ENCODE measurements around the gene ETS1.

ETS1 gene

GRCh38 chr11:128515826-128516778, 71.3 kb downstream of the ETS1 start:
- no peak for DNase-seq

DNA sequence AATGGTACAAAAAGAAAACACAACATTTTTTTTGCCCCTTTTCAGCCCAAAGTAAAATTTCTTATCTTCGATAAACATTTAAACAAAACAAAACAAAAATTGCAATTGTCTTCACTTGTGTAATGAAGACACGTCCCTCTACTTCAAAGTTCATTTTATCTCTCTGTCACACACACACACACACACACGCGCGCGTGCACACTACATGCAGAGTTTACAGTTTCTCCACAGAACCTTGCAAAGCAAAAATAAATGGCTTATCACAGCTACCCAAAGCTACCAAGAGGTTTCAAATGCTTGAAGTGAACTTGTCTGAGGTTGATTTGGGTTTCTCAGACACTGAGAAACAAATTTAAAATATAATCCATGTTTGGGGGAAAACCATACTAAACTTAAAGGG, 72.3 kb downstream of the ETS1 start:
- no peak for DNase-seq

DNA sequence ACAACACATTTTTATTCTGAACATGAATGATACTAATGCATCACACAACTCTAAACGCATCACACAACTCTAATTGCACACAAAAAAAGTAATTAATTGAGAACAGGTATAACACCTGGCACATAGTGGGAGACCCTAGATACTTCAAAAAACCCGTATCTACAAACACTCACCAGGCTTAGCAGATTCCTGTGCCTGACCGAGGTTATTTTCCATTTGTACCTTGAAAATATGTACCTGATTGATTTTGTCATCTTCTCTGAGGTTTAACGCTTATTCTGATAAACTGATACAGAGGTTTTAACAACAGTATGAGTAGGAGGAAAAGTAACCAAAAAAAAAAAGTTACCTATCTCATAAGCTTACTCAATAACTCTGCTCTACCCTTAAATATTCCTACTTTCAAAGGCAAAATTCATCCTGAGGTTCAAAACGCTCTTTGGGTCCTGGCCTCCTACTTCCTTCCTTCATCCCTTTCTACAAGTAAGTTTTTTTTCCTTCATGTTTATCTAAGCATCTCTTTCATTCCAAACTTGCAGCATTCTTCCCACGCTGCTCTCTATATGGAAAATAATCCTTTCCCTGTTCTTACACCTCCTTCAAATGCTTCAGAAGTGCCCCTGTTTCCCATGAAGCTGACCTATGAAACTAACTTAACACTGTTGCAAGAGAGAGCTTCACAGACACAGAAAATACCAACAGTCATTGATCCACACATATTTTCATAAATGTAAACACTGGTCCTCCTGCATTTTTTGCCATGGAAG, 73.3 kb downstream of the ETS1 start:
- no peak for DNase-seq

- no peak for DNase-seq
Measured at GRCh38 chr11:128512474-128512996, 74.8 kb downstream of the ETS1 start.

- DNase-seq = no peak
Measured at GRCh38 chr11:128511712-128512111, 75.6 kb downstream of the ETS1 start.

DNA sequence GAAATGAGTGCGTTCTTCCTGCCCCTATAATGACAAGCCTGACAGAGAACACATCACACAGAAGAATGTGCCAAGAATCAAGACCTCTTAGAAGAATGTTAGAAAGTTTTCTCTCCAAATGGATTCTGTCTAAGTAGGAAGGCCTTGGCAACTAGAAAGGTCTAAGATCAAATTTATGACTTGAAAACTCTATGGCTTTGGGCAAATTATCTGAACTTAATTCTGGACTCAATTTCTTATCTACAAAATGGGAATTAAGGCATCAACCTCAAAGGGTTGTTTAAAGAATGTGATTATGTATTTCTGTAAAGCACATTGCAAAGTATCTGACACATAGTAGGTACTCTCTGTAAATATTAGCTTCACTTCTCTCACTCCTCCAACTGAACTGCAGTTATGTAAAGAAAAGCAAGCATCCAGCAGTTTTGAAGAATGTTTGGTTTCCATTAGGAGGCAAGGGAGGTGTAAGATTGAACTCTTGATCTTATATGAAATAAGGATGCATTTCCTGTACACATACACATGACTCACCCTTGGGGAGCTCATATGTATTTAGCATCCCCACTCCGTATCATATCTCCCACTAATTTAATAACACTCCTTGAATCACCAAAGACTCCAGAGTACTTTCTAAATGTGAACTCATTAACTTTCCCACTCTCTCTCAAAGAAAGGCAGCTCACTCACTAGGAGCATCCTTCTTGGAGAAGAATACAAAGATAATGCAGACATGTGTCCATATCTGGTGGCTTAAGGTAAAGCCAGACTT, 77.6 kb downstream of the ETS1 start:
- no peak for DNase-seq

- peak; percentile 18 for DNase-seq
Measured at GRCh38 chr11:128508770-128509510, 78.4 kb downstream of the ETS1 start.

- DNase-seq = no peak
Measured at GRCh38 chr11:128507936-128508335, 79.4 kb downstream of the ETS1 start.

DNA sequence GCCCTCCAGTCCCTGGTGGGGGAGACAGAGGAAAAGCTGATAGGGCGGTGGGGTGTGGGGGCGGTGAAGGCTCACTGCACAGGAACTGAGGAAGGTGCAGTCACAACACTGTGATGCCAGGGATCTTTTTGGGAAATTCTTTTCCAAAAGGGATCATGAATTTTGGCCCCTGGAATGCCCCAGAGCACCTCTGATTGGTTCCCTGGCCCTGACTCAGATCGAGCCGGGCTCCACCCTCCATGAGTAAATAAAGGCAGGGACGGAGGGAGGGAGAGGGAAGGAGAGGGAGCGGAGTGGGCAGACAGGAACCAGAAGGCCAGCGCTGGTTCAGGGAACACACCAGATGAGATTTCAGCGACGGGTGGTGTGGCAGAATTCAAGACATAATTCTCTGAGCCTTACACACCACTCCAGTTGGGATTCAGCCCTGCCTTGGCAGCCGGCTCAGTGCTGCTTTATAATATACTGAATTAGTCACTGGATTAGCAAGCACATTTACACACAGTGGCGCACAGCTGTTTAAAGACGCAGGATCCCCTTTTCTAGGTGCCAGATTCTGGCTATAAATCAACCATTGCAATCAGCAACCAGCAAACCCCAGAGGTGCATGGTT, 80.3 kb downstream of the ETS1 start:
- DNase-seq = peak; percentile 95

- DNase-seq = no peak
Measured at GRCh38 chr11:128506356-128506755, 81.0 kb downstream of the ETS1 start.

DNA sequence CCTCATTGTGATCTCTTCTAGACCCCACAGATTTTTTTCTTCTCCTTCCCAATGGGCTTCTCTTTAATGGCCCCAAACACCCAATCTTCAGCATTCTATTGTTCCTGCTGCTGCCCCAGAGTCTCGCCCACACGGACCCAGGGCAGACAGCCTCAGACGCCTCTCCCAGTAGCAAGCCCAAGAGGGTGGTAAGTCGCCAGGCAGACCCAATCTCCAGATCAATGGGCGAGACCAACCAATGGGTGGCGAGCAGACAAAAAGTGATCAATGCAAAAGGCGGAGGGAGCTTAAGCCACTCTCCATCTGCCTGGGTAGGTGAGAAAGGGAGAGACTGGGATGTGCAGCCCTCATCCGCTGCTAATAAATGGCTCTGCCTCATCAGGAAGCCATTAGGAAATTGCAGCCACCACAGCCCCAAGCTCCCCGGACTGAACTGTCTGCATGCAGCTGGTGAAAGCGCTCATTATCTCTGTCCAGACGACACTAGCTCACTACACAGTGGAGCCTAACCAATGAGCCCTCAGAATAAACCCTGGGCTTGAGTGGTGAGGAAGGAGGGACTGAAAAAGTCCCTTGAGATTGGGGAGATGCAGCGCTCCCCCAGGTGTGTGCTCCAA, 81.8 kb downstream of the ETS1 start:
- DNase-seq = peak; percentile 64

- no peak for DNase-seq
Measured at GRCh38 chr11:128504486-128504885, 82.9 kb downstream of the ETS1 start.

DNA sequence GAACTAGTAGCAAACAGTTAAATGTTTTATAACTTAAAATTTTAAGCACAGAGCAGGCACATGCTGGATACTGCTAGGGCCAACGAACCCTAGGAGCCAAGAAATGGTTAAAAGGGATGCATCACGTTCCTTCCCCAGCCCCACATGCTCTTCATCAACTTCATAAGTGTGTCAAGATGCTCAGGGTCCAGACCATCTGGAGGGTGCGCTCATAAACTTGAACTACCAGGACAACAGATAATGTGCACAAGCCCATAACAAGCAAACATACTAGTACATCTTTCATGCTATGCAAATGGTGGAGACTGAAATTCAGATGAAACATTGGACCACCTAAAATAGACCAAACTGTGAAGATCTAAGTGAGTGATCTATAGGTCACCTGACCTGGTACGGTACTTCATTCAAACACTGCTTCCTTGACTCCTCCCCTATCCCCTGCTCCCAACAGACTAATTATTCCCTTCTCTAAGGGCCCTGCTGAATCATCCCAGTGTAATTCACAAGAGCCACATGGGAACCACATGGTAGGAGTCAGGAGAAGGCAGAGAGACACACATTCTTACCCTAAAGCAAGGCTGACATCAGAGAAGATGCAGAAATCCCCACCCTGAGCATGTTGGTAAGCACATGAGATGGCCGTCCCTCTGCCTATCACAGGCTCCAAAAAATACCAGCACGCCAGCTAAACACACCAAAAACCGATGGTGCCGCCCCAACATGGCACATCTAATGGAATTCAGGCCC, 83.9 kb downstream of the ETS1 start:
- peak; percentile 72 for DNase-seq

DNA sequence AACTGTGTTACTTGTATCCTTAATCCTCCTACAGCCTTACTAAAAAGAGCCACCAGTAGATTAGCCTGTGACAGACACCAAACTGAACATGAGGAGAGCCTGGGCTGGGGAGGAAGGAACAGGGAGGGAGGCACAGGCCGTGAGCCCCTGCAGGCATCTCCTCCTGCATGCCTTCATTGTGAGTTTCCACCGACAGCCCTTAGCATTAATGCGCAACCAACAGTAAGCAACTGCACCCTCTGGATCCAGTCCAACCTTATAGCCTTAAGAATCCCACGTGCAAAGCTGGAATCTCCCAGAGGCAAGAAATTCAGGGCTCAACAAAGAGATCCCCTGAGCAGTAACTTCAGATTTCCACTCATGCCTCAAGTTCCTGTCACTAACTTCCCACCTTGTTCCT, 84.6 kb downstream of the ETS1 start:
- no peak for DNase-seq

- DNase-seq = no peak
Measured at GRCh38 chr11:128501632-128502549, 85.5 kb downstream of the ETS1 start.

DNA sequence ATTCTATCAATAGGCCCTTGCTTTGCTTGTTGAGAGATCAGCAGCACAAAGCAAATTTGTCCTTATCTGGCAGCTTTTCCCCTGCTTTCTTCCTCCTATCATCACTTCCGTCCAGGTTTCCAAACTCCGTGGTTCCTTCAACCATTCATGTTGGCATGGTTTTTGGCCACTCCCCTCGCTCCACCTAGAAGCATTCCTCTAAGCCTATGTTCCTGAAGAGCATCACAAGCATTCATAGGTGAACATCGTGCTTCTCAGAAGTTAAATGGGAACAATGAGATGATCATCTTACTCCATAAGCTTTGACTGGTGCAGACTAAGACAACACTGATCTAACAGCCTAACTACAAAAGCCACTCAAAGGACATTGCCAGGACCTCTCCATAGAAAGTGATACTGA, 86.3 kb downstream of the ETS1 start:
- DNase-seq = no peak

DNA sequence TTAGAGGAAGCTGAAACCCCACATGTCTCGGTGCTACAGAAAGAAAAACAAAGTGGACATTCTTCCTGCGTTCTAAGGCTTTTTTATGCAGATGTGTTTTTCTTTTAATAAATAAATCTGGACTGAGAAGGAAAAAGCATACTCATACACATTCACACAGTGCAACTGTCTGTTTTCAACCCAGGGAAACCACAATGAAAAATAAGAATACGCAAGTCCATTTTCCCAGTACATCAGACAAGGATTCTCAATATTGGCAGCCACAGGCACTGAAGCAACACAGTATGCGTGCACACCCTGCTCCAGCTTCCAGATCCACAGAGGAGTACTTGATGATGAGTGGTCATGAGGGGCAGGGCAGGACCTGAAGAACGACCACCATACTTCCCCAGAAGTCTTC, 86.9 kb downstream of the ETS1 start:
- no peak for DNase-seq

GRCh38 chr11:128499613-128500253, 87.6 kb downstream of the ETS1 start:
- DNase-seq = no peak

DNA sequence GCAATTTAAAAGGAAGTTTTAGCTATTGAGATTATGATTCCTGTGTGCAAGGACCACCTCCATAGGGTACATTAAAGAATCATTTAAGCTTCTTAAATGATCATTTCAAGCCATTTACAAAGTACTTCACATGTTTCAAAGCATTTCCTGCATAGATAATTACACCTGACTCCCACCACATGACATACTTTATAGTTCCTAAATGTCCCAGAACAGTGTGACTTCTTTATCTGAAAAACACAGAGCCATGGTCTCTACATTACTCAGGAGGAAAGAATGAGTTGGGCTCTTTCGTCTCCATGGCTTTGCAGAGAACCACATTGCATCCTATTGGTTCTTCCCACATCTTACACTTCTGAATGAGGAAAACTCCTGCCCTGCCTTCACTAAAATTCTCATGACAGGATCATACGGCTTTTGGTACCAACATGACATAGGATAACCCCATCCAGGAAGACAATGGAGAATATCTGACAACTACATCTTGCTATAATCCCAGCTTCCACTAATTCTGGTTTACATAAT, 88.6 kb downstream of the ETS1 start:
- DNase-seq = peak; percentile 73

Data from NCI-H69 (cell line).